Vagina (tissue), 2 donors: Measurements from ENCODE around the gene FRY.

Source experiments
- CTCF ChIP-seq, 3 experiments: fragments of 450-650 bp in 2 of 3; fragments of 200-600 bp in 1 of 3; sonication (generic) in 1 of 3; IDR thresholded peaks; one replicate each; pipeline ENCODE4 v1.5.1; 2017 to 2019; ENCODE audit warnings: antibody characterized with exemption in 3 of 3, mild to moderate bottlenecking in 2 of 3, moderate library complexity in 2 of 3
- POLR2A ChIP-seq, 2 donors: fragments of 450-650 bp; IDR thresholded peaks; one replicate each; pipeline ENCODE4 v1.6.1; 2017; ENCODE audit warnings: antibody characterized with exemption in 2 of 2, mild to moderate bottlenecking in 2 of 2, moderate library complexity in 2 of 2
- POLR2AphosphoS5 ChIP-seq, 2 donors: sonication (generic); formaldehyde crosslinking; IDR thresholded peaks; one replicate each; pipeline ENCODE4 v1.9.0; 2017; ENCODE audit warnings: antibody characterized with exemption in 2 of 2, mild to moderate bottlenecking in 2 of 2, low read depth in 1 of 2; ENCODE audit not compliant: insufficient read depth in 1 of 2

GRCh38 chr13:32067149-32067961 lies 35.8 kb downstream of the FRY start:
- no peak for TF ChIP-seq POLR2A (IDR thresholded peaks at IDR 0.05)
- no peak for TF ChIP-seq CTCF (IDR thresholded peaks at IDR 0.05)
- TF ChIP-seq POLR2AphosphoS5 (IDR thresholded peaks at IDR 0.05; ENCODE audit: insufficient read depth in 1 of 2, low read depth in 1 of 2): no peak
